ENCODE measurements around the gene NFIA.

The NFIA gene

DNA sequence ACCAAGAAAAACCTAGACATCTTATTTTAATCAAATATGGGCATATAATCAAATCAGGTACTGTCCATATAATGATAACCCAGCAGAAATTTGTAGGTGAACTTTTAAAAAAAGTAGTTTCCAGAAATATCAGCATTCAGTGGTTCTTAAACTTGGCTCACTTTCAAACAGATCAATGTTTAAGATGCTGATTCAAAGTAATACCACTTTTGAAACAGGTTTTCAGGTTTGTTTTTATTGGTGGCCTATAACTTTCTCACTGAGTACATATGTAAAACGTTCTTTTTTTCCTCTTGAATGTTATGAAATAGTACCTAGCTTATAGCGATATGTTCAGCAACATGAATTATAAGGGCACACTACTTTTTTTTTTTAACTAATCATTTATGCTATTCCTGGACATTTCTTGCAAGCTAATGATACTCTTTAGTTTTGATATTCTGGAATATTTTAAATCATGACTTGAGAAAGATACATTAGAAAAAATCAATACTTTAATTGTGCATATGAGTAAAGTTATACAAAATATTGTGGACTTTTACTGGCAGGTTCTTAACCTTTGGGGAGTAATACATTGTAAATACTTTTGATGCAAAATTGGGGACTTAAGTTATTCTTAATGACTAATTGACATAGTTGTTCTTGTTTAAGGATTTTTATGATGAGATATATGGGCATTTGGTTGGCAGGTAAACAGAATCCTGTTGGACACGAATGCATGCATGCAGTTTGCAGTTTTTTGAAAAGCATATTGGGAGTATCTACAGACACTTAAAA lies 3.0 kb downstream of the NFIA start:
- Mint-ChIP-seq H3K27me3 (peaks cover 23% of the 10 kb centered on the region), H3K4me3 (no peak overlapping the region), H3K36me3 (ENCODE audit: low read depth) (peaks cover 5% of the 10 kb centered on the region)

DNA sequence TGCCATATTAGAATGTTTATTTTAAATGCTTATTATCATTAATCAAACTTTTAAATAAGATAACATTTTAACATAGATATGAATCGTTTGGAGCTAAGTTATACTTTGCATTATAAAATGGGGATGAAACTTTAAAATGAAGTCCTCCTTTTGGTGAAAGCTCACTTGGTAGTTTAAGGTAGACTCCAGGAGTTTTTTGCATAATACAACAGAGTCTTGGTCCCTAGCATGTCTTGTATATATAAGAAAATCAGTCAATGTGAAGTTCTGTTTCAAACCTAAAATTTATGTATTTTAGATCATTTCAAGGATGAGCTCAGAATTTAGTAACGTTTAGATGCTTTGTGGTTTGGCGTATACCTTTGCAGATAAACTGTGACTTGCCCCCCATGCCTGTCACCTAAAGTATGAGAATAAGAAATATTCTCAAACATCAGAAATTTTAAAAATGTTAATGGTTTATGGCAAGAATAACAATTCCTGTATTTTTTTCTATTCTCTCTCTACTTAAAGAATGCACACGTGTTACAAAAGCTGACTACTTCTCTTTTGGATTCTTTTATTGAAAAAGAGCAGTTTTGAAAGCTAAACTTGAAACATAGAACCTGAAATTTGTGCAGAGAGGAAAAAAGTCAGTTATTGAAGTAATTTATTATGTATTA lies 3.8 kb downstream of the NFIA start:
- Mint-ChIP-seq H3K9me3 (no peaks in the 10 kb centered on the region), H3K4me1 (ENCODE audit: low read depth) (peaks cover 6% of the 10 kb centered on the region), H3K4me3 (no peak overlapping the region), H3K27me3 (peaks cover 18% of the 10 kb centered on the region), H3K36me3 (ENCODE audit: low read depth) (peaks cover 5% of the 10 kb centered on the region), H3K27ac (no peak overlapping the region)

More for the DNA sequence above, 3.0 kb downstream of the NFIA start:
- Mint-ChIP-seq H3K4me1 (ENCODE audit: low read depth) (peaks cover 13% of the 10 kb centered on the region), H3K9me3 (no peaks in the 10 kb centered on the region), H3K27ac (no peak overlapping the region)

DNA sequence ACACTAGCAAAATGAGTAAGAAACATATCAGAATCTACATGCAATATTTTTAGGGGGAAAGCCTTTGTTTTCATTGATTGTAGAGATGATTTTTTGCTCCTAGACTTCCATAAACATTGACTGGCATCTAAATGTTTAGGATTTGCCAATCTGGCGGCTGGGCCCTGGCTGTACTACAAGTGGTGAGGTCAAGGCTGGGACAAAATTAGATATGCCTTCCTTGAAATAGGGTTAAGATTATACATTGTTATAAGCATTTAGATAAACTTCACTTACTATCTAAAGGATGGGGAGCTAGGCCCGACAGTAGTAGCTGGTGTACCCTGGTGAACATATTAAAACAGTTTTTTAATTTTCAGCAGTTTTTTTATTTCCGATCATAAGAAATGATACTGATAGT lies 5.2 kb downstream of the NFIA start:
- no peak overlapping the region for H3K4me3 Mint-ChIP-seq
- peaks cover 5% of the 10 kb centered on the region for H3K36me3 Mint-ChIP-seq (ENCODE audit: low read depth)
- peaks cover 18% of the 10 kb centered on the region for H3K27me3 Mint-ChIP-seq
- H3K4me1 Mint-ChIP-seq (ENCODE audit: low read depth), result no peaks in the 10 kb centered on the region
- H3K9me3 Mint-ChIP-seq, result no peaks in the 10 kb centered on the region
- H3K27ac Mint-ChIP-seq, result no peak overlapping the region

DNA sequence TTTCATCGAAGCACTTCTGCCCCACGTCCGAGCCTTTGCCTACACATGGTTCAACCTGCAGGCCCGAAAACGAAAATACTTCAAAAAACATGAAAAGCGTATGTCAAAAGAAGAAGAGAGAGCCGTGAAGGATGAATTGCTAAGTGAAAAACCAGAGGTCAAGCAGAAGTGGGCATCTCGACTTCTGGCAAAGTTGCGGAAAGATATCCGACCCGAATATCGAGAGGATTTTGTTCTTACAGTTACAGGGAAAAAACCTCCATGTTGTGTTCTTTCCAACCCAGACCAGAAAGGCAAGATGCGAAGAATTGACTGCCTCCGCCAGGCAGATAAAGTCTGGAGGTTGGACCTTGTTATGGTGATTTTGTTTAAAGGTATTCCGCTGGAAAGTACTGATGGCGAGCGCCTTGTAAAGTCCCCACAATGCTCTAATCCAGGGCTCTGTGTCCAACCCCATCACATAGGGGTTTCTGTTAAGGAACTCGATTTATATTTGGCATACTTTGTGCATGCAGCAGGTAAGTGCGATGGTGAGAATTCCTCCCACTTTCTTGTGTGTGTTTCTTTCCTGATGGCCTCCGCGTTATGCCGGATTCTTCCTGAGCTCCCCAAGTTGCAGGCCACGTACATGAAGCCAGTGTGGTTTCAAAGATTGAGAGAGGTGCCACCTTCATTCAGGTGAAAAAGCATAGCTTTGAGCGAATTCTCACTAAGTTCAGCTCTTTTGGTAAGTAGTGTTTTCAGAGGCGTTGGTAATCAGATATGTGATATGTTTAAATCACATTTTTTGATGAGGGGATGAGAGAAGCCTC lies 6.0 kb downstream of the NFIA start:
- no peak overlapping the region for H3K4me3 Mint-ChIP-seq
- no peak overlapping the region for H3K27ac Mint-ChIP-seq
- peaks cover 18% of the 10 kb centered on the region for H3K27me3 Mint-ChIP-seq
- no peaks in the 10 kb centered on the region for H3K4me1 Mint-ChIP-seq (ENCODE audit: low read depth)
- no peaks in the 10 kb centered on the region for H3K9me3 Mint-ChIP-seq
- H3K36me3 Mint-ChIP-seq (ENCODE audit: low read depth), result peaks cover 5% of the 10 kb centered on the region

DNA sequence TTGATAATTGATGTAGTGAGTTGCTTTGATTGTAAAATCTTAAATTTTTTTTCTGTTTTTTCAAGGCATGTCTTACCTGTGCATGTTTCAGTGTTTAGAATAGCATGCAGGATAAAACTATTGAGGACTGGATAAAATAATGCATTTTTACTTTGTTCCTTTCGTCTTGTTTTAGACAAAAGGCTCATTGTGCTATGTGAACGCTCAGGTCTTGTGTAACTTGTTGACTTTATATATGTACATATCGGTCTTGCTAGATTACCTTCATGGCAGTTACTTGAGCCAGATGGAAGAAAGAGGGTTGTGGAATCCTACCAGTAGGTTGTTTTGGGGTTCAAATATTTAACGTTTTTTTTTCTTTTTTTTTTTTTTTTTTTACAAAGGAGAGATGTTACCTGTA lies 7.0 kb downstream of the NFIA start:
- no peaks in the 10 kb centered on the region for H3K9me3 Mint-ChIP-seq
- H3K27ac Mint-ChIP-seq, result no peak overlapping the region
- H3K4me3 Mint-ChIP-seq, result no peak overlapping the region
- peaks cover 11% of the 10 kb centered on the region for H3K27me3 Mint-ChIP-seq
- H3K36me3 Mint-ChIP-seq (ENCODE audit: low read depth), result peaks cover 5% of the 10 kb centered on the region
- H3K4me1 Mint-ChIP-seq (ENCODE audit: low read depth), result no peaks in the 10 kb centered on the region

DNA sequence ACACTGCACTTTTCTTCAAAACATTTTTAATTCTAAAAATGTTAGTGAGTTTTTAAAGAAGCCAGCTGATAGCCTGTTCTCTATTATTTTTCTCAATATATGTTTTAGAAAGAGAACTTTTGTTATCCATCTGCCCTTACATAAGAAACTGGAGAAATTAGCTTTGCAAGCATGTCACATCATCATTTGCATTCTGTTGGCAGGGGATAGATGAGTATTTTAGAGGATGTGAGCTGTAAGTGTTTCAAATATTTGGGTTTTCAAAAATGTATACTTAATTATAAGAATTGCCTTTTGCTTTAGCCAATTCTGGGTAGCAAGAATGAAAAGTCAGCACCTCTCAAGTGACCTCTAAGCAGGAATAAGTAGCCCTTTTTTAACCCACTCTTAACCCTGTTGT lies 7.4 kb downstream of the NFIA start:
- H3K4me3 Mint-ChIP-seq, result no peak overlapping the region
- H3K27me3 Mint-ChIP-seq, result peaks cover 9% of the 10 kb centered on the region
- no peak overlapping the region for H3K27ac Mint-ChIP-seq

DNA sequence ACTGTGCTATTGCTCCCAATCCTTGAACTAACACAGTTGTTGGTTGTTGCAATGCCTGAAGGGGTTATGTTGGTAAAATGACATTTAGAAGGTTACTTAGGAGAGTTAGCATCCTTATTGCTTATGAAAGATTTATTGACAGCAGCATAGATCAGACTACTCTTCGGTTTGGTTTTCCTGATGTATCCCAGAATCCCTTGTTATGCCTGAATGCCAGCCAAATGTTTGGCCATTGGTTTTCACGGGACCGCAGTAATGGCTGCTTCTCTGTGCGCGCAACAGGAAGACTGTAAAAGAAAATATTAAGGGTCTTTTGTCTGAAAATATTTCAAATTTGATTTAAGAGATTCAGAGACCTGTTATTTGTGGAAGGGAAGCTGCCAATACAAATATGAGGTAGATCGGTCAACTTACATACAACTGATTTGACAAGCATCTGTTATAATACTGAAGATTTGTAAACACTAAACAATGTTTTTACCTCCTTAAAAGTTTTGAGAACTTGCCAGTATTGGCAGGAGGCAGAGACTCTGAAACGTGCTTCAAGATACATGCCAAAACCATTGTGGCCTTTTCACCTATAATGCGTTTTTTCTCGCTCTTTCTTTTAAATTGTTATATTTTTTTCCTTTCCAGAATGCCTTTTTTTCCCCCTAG lies 8.3 kb downstream of the NFIA start:
- peaks cover 5% of the 10 kb centered on the region for H3K36me3 Mint-ChIP-seq (ENCODE audit: low read depth)
- H3K27ac Mint-ChIP-seq, result no peak overlapping the region
- no peak overlapping the region for H3K4me3 Mint-ChIP-seq
- no peaks in the 10 kb centered on the region for H3K4me1 Mint-ChIP-seq (ENCODE audit: low read depth)
- peaks cover under 1% of the 10 kb centered on the region for H3K27me3 Mint-ChIP-seq
- H3K9me3 Mint-ChIP-seq, result no peaks in the 10 kb centered on the region

More for the DNA sequence above, 7.4 kb downstream of the NFIA start:
- no peaks in the 10 kb centered on the region for H3K4me1 Mint-ChIP-seq (ENCODE audit: low read depth)
- H3K36me3 Mint-ChIP-seq (ENCODE audit: low read depth), result peaks cover 5% of the 10 kb centered on the region
- no peaks in the 10 kb centered on the region for H3K9me3 Mint-ChIP-seq

DNA sequence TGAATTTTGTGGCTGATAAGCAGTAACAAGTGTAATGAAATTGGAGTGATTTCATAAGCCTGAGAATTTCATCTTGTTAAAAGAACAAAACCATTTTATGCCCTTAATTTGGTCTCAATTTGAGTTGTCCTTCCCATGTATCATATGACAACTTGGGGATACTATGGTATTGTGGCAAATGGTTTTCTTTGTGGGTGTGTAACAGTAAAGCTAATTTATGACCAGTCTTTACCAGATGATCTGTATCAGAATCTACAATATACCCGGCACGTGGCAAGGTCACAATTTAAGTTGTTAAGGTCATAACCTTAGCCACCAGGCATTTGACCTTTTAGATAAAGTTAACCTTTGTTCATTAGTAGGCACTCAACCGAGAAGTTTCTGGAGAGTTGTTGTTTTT lies 9.1 kb downstream of the NFIA start:
- Mint-ChIP-seq H3K4me1 (ENCODE audit: low read depth) (no peaks in the 10 kb centered on the region), H3K4me3 (no peak overlapping the region), H3K27ac (no peak overlapping the region), H3K9me3 (no peaks in the 10 kb centered on the region), H3K27me3 (no peaks in the 10 kb centered on the region), H3K36me3 (ENCODE audit: low read depth) (peaks cover 5% of the 10 kb centered on the region)

DNA sequence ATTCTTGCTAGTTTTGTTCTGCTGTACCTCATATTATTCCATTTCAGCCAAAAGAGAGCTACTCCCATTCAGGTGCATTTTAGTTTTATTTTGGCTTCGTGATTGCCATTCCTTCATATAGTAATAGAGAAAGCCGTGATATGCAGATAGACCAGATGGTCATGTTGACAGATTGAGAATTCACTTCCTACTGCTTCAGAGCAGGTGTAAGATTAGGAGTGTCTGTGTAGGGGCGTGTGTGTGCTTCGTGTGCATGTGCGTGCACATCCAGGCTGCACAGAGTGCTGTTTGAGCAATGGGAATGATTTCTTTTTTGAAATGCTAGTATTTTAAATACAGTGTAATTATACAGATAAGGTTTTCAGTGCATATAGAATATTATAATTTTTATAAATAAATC lies 10.3 kb downstream of the NFIA start:
- H3K27me3 Mint-ChIP-seq, result no peaks in the 10 kb centered on the region
- H3K4me1 Mint-ChIP-seq (ENCODE audit: low read depth), result peaks cover 4% of the 10 kb centered on the region
- no peaks in the 10 kb centered on the region for H3K9me3 Mint-ChIP-seq
- H3K4me3 Mint-ChIP-seq, result no peak overlapping the region
- H3K27ac Mint-ChIP-seq, result no peak overlapping the region
- peaks cover 5% of the 10 kb centered on the region for H3K36me3 Mint-ChIP-seq (ENCODE audit: low read depth)

DNA sequence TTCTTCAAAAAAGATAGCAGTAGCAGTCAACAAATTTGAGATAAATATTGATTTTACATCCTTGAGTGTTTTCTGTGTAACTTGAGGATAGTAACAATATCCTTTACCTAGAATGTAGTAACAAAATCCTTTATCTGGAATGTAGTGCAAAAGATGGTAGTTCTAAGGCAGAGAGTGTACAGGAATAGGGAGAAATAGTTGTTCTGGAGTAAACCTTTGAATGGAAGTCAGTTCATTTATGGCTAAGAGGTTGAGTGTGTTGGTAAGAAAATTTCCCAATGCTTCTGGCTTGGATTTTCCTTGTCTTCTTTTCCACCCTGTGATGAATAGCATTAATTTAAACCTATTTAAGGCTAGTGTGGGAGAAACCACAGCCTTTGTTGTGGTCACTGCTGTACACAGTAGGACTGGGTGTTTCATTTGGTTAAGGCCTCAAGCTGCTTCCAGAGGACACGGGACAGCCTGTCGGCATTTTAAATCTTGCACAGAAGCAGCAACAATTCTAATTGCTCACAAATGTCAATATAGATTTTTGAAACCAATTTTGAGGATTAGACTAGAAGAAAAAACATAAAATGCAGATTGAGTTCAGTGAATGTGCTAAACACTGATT lies 11.3 kb downstream of the NFIA start:
- peaks cover 4% of the 10 kb centered on the region for H3K4me1 Mint-ChIP-seq (ENCODE audit: low read depth)
- no peak overlapping the region for H3K27ac Mint-ChIP-seq
- no peaks in the 10 kb centered on the region for H3K9me3 Mint-ChIP-seq
- H3K36me3 Mint-ChIP-seq (ENCODE audit: low read depth), result no peaks in the 10 kb centered on the region
- H3K4me3 Mint-ChIP-seq, result no peak overlapping the region
- no peaks in the 10 kb centered on the region for H3K27me3 Mint-ChIP-seq

DNA sequence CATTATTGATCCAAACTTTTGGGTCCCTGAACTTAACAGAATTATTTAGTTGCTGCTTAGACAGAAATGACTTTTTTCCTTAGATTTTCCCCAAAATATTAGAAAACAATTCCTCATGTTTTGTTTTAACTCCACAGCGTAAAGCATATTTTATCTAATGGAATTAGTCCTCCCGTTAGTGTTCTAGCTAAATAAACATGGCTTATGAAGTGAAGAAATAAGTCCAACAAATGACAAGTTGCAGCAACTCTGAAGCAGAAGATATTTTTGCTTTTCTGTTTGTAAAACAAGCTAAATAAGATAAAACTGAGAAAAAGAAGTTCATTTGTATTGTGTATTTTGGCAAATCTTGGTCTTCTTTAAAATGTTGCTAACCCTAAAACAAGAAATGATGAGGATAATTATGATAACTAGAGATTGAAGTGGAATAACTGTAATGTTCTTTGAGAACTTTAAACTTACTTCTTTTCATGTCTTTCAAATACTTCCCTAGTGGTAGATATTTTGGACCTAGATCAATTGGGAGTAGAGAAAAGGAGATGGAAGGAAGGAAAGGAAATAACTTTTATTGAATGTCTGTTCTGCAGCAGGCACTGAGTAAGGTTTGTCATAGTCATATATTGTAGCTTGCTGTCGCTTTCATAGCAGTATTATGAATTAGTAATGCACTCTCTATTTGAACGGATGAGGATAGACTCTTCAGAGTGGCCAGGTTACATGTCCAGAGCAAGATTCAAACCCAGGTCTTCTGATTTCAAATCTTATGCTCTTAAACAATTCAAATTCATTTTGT lies 12.5 kb downstream of the NFIA start:
- peaks cover 10% of the 10 kb centered on the region for H3K4me1 Mint-ChIP-seq (ENCODE audit: low read depth)
- no peak overlapping the region for H3K27ac Mint-ChIP-seq
- no peaks in the 10 kb centered on the region for H3K27me3 Mint-ChIP-seq
- H3K9me3 Mint-ChIP-seq, result no peaks in the 10 kb centered on the region
- H3K4me3 Mint-ChIP-seq, result no peak overlapping the region
- no peaks in the 10 kb centered on the region for H3K36me3 Mint-ChIP-seq (ENCODE audit: low read depth)

DNA sequence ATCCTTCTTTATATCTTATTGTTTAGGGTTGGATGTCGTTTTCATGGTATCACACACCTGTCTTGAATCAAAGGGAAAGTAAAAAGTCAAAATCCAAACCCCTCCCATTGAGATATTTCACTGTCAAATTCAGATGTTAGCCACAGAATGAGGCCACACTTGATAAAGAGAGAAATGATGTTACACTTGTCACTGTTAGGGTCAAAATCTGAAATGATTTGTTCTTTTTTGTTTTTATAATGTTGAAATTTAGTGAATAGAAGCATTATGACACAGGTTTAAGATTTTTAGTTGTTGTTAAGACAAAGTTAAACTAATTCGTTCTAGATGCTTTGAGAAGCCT lies 13.1 kb downstream of the NFIA start:
- H3K27ac Mint-ChIP-seq, result no peak overlapping the region
- no peaks in the 10 kb centered on the region for H3K9me3 Mint-ChIP-seq
- no peaks in the 10 kb centered on the region for H3K27me3 Mint-ChIP-seq
- no peaks in the 10 kb centered on the region for H3K36me3 Mint-ChIP-seq (ENCODE audit: low read depth)
- no peak overlapping the region for H3K4me3 Mint-ChIP-seq
- H3K4me1 Mint-ChIP-seq (ENCODE audit: low read depth), result peaks cover 10% of the 10 kb centered on the region

DNA sequence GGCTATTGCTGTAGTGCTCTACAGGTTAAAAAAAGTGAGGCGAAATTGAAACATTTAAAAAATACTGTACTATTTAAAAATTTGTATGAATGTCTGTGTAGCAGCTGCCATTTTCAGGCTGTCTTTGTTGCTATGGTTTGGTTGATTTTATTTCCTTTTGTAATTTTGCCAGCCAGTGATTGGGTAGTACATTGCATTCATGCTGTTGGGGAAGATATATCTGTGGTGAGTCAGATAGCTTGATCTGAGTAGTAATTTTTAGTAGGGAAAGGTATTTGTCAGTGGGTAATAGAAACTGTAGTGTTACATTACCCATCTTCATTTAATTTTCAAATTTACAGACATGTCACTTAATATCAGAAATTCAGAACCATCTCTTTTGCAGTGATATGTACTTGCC lies 15.0 kb downstream of the NFIA start:
- no peaks in the 10 kb centered on the region for H3K27me3 Mint-ChIP-seq
- H3K27ac Mint-ChIP-seq, result no peak overlapping the region
- H3K4me3 Mint-ChIP-seq, result no peak overlapping the region
- peaks cover 10% of the 10 kb centered on the region for H3K4me1 Mint-ChIP-seq (ENCODE audit: low read depth)
- H3K36me3 Mint-ChIP-seq (ENCODE audit: low read depth), result no peaks in the 10 kb centered on the region
- H3K9me3 Mint-ChIP-seq, result no peaks in the 10 kb centered on the region

DNA sequence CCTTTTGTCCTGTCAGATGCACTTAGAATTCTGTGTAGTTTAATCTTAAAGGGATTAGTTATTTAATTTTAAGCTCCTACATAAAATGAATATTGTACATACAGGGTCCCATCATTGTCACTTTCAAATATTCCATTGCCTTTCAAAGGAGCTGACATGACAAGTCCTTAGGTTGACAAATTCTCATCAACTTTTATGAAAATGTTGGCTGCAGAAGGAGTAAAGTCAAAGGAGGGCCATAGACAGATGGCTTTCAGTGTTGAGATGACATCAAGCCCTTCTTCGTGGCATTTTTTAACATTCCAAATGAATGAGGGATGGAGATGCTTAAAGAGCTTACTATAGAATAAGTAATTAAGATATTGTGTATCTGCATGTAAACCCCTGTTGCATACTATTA lies 15.4 kb downstream of the NFIA start:
- Mint-ChIP-seq H3K4me1 (ENCODE audit: low read depth) (peaks cover 10% of the 10 kb centered on the region), H3K36me3 (ENCODE audit: low read depth) (no peaks in the 10 kb centered on the region), H3K4me3 (no peak overlapping the region), H3K27me3 (no peaks in the 10 kb centered on the region), H3K27ac (no peak overlapping the region), H3K9me3 (no peaks in the 10 kb centered on the region)

Data from stimulated activated naive CD8-positive, alpha-beta T cell treated with anti-CD3 and anti-CD28 coated beads, Interleukin-15, Interleukin-2, amounts not matched to agents 100 ng/mL and 50 ng/mL, for 24 hours (primary cell).